MM.1S (cell line): ENCODE measurements around the gene TRAP1.

Experiments used
- CTCF ChIP-seq: fragments of 300-600 bp; sonication (generic); IDR thresholded peaks from 2 replicates; pipeline ENCODE4 v1.5.1; 2016; ENCODE audit warnings: antibody characterized with exemption, low read length, mixed read lengths
- EZH2 ChIP-seq: fragments of 300-600 bp; sonication (generic); optimal IDR thresholded peaks from 2 replicates; pipeline ENCODE3; 2017; ENCODE audit warnings: low read depth, mild to moderate bottlenecking, antibody characterized with exemption, low read length, mixed read lengths
- EZH2phosphoT487 ChIP-seq: fragments of 300-600 bp; sonication (generic); IDR thresholded peaks from 2 replicates; pipeline ENCODE4 v1.6.1; 2018; ENCODE audit warnings: antibody characterized with exemption, low read length

GRCh38 chr16:3722508-3722907, 5.2 kb upstream of the TRAP1 start:
- TF ChIP-seq CTCF: no peak
- no peak for TF ChIP-seq EZH2
- no peak for TF ChIP-seq EZH2phosphoT487
